Activated CD4-positive, CD25-positive, alpha-beta regulatory T cell treated with anti-CD3 and anti-CD28 coated beads, Interleukin-2, amount 50 U/mL, for 16 hours (primary cell): Measurements from ENCODE around the gene DNAJC4.

Source experiments
- DNase-seq: peaks from one replicate; pipeline ENCODE4 v3.0.0-alpha.2; 2020; ENCODE audit warnings: low read depth, low spot score

The DNAJC4 gene

GRCh38 chr11:64276653-64277431 lies 46.5 kb downstream of the DNAJC4 start:
- no peak for DNase-seq

DNA sequence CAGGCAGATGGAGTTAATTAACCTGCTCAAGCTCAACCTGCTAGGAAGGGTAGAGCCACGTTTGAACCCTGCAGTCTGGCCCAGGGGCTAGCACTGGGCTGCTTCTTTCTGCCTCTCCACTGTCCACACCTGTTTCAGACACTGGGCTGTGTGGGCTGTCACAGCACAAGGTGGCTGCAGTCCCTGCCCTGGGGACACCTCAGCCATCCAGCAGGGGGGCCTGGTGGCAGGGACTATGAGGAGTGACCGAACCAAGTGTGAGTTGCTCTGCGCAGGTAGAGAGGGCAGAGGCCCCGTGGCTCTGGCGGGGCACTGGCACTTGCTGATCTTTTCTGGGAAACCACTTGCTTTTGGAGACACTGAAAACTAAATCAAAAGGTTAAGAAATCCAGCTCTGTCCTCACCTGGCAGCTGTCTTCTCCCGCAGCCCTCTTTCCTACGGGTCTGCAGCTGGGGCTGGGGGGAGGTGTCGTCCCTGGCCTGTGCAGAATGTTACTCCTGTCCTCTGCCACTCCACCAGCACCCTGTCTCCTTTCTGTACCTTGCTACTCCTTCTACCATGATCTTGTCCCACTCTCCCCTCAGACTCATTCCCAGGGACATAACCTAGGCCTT lies 48.3 kb downstream of the DNAJC4 start:
- DNase-seq: no peak

DNA sequence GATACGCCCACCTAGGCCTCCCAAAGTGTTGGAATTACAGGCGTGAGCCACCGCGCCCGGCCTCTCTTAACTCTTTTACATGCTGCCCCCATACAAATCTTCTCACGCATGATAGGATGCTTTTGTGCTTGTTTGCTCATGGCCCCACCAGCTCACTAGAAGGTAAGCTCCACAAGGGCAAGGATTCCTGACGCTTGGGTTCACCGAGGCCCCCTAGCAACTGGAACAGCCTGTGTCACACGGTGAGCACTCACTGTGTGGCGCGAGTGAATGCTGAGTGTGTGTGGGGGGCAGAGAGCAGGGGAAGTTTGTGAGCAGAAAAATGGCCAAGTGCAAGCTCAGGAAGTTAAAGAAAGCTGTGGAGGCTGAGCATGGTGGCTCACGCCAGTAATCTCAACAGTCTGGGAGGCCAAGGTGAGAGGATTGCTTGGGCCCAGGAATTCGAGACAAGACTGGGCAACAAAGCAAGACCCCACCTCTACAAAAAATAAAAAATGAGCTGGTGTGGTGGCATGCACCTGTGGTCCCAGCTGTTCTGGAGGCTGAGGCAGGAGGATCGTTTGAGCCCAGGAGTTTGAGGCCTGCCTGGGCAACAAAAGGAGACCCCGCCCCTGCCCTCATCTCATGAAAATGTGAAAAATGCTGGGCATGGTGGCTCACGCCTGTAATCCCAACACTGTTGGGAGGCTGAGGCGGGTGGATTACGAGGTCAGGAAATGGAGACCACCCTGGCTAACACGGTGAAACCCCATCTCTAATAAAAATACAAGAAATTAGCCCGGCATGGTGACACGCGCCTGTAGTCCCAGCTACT lies 51.8 kb downstream of the DNAJC4 start:
- no peak for DNase-seq

- no peak for DNase-seq
Measured at GRCh38 chr11:64283092-64283491, 52.7 kb downstream of the DNAJC4 start.
